Ovary (tissue), 3 donors: ENCODE results near the gene MCAT.

Experiments used
- CTCF ChIP-seq, 3 donors: fragments of 450-650 bp in 2 of 3; fragments of 200-600 bp in 1 of 3; IDR thresholded peaks; one replicate each; pipeline versions ENCODE4 v1.5.1 to v1.8.0; 2016 to 2022; ENCODE audit warnings: antibody characterized with exemption in 3 of 3, mild to moderate bottlenecking in 1 of 3
- EP300 ChIP-seq: sonication (generic); formaldehyde crosslinking; IDR thresholded peaks from one replicate; pipeline ENCODE4 v1.6.1; 2017; ENCODE audit warnings: antibody characterized with exemption
- POLR2A ChIP-seq: fragments of 450-650 bp; IDR thresholded peaks from one replicate; pipeline ENCODE4 v1.6.1; 2017; ENCODE audit warnings: antibody characterized with exemption, mild to moderate bottlenecking, moderate library complexity
- donor health status: DM: no; HTN: no; CAD: no.

GRCh38 chr22:43187171-43188099 lies 44.2 kb upstream of the MCAT start:
- TF ChIP-seq CTCF (IDR thresholded peaks at IDR 0.05) (peak; percentile 71 to 90 (median 71)), EP300 (peak; percentile 62), POLR2A (peak; percentile 54)
